HCT116 (cell line): Measurements from ENCODE around the gene CD300C.

ENCODE experiments used
- CTCF ChIP-seq, 3 experiments: fragments of 200-600 bp in 1 of 3; sonication (generic) in 1 of 3; IDR thresholded peaks in 2 of 3; conservative IDR thresholded peaks in 1 of 3; 2 replicates each; pipeline ENCODE4 v1.5.1; 2012 to 2017; ENCODE audit warnings: low read depth in 2 of 3, low read length in 2 of 3, antibody characterized with exemption in 1 of 3, borderline replicate concordance in 1 of 3, control low read depth in 1 of 3, mild to moderate bottlenecking in 1 of 3, mixed read lengths in 1 of 3, mixed run types in 1 of 3, moderate library complexity in 1 of 3; ENCODE audit not compliant: insufficient read depth in 1 of 3
- ELF1 ChIP-seq: IDR thresholded peaks from 2 replicates; pipeline ENCODE4 v1.6.1; 2012; ENCODE audit warnings: low read depth, borderline replicate concordance
- EZH2 ChIP-seq: fragments of 200-600 bp; sonication (generic); IDR thresholded peaks from 2 replicates; pipeline ENCODE4 v1.6.1; 2017; ENCODE audit warnings: antibody characterized with exemption, mixed run types
- POLR2A ChIP-seq: IDR thresholded peaks from 2 replicates; pipeline ENCODE4 v1.7.0; 2011; ENCODE audit warnings: borderline replicate concordance; ENCODE audit not compliant: insufficient read depth, insufficient read length; ENCODE audit errors: extremely low read depth
- SIN3A ChIP-seq: IDR thresholded peaks from 2 replicates; pipeline ENCODE4 v1.6.1; 2012; ENCODE audit warnings: low read depth
- SRF ChIP-seq: IDR thresholded peaks from 2 replicates; pipeline ENCODE4 v1.6.1; 2012; ENCODE audit warnings: low read depth
- YY1 ChIP-seq: IDR thresholded peaks from 2 replicates; pipeline ENCODE4 v1.6.1; 2011; ENCODE audit warnings: low read length, low read depth, moderate library complexity, mild to moderate bottlenecking; ENCODE audit not compliant: insufficient replicate concordance; ENCODE audit errors: extremely low read depth

DNA sequence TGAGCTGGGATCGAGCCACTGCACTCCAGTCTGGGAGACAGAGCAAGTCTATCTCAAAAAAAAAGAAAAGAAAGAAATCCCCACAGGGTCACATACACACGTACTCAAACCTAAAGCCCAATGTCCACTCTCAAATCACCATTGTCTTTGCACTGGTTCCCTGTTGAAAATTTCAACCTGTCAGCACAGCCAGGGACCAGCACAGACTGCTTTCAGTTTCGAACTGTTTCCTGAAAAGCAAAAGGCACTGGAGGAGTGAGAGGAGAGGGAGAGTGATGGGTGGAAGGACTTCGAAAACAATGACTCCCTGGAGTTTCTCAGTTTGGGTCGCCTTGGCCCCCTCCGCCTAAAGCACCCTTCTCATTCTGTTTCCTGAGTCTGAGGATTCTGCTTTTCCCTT, 9.0 kb upstream of the CD300C start:
- TF ChIP-seq CTCF (IDR thresholded peaks at IDR 0.05 in 2 of 3, conservative IDR thresholded peaks at IDR 0.05 in 1 of 3; ENCODE audit: borderline replicate concordance in 1 of 3, insufficient read depth in 1 of 3, low read depth in 2 of 3, low read length in 2 of 3), result no peak
- TF ChIP-seq POLR2A, result no peak
- TF ChIP-seq YY1, result no peak
- no peak for TF ChIP-seq ELF1
- no peak for TF ChIP-seq SRF
- TF ChIP-seq EZH2, result no peak
- no peak for TF ChIP-seq SIN3A
